Omental fat pad (tissue), 4 donors: Measurements from ENCODE around the gene RIN3. TPM values are rescaled to one million over a fixed set of nuclear protein-coding genes. Genes with fewer than 3 reads are reported as not detected.
"Not testable (repeated sequence)": the region's sequence is repeated elsewhere in the genome, so short reads cannot be mapped to it uniquely, and the experiment has no call there.

Source experiments
- ATAC-seq: fragments of 150-250 bp; one replicate; pipeline ENCODE4 v1.9.1; 2016; ENCODE audit warnings: mild to moderate bottlenecking, moderate library complexity; ENCODE audit not compliant: low FRiP score
- DNase-seq: peaks from one replicate; pipeline ENCODE4 v3.0.0-alpha.2; 2019; ENCODE audit warnings: low spot score
- total RNA-seq, 4 donors: library from RNA; depleted of rRNA; stranded (reverse); fragments of >200 nt; gene quantifications; one replicate each; pipeline ENCODE4 v1.1.0, GENCODE V29; 2016
- TF ChIP-seq, protein P1 (sequence below), 3 donors: fragments of 450-650 bp; IDR thresholded peaks; one replicate each; pipeline ENCODE4 v1.5.1; 2016 to 2017; ENCODE audit warnings: antibody characterized with exemption in 3 of 3, mild to moderate bottlenecking in 3 of 3, moderate library complexity in 2 of 3

Gene RIN3
- total RNA-seq, 4 donors from 2014 or later: 11.6 to 36.3 (median 20.2) TPM

- TF ChIP-seq, protein P1, sequence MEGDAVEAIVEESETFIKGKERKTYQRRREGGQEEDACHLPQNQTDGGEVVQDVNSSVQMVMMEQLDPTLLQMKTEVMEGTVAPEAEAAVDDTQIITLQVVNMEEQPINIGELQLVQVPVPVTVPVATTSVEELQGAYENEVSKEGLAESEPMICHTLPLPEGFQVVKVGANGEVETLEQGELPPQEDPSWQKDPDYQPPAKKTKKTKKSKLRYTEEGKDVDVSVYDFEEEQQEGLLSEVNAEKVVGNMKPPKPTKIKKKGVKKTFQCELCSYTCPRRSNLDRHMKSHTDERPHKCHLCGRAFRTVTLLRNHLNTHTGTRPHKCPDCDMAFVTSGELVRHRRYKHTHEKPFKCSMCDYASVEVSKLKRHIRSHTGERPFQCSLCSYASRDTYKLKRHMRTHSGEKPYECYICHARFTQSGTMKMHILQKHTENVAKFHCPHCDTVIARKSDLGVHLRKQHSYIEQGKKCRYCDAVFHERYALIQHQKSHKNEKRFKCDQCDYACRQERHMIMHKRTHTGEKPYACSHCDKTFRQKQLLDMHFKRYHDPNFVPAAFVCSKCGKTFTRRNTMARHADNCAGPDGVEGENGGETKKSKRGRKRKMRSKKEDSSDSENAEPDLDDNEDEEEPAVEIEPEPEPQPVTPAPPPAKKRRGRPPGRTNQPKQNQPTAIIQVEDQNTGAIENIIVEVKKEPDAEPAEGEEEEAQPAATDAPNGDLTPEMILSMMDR (IDR thresholded peaks at IDR 0.05): no peak
- ATAC-seq: no peak
- DNase-seq: no peak
Measured at GRCh38 chr14:92633724-92634123, 120.1 kb downstream of the RIN3 start.

DNA sequence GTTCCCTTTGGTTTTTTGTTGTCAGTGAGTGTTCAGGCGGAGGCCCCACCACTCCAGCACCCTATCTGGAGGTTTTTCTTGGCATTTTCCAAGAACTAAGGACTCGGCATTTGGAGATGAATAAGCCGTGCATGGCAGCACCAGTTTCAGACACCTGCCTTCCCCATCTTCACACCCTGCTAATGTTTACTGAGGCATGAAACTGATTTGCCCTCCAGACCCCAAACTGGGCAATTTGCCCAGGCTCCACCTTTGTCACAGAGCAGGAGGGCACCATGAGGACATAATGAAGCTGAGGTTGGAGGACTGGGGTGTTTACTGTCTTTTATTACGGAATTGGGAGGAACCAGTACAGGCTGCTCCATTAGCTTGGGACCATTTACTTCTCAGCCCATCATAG is 121.5 kb downstream of the RIN3 start:
- TF ChIP-seq, protein P1 (IDR thresholded peaks at IDR 0.05): no peak
- ATAC-seq (no peak), DNase-seq (no peak)

DNA sequence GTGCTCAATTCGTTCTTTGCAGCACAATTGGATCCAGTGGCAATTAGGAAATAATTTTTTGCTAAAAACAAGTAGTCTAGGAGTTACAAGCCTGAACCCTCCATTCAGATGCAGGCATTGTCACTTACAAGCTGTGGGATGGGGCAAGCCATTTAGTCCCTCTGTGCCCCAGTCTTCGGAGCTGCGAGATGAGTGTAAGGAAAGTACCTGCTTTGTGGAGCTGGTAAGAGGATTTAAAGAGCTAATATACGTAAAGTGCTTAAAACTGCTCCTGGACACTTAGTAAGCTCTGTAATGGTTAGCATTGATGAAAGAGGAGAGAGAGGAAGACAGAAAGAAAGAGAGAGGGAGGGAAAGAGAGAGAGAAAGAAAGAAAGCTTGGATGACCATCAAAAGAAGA is 122.3 kb downstream of the RIN3 start:
- DNase-seq: no peak
- no peak for ATAC-seq
- TF ChIP-seq, protein P1 (IDR thresholded peaks at IDR 0.05): no peak

GRCh38 chr14:92637228-92637627 is 123.6 kb downstream of the RIN3 start:
- TF ChIP-seq, protein P1 (IDR thresholded peaks at IDR 0.05): no peak
- ATAC-seq: no peak
- no peak for DNase-seq

DNA sequence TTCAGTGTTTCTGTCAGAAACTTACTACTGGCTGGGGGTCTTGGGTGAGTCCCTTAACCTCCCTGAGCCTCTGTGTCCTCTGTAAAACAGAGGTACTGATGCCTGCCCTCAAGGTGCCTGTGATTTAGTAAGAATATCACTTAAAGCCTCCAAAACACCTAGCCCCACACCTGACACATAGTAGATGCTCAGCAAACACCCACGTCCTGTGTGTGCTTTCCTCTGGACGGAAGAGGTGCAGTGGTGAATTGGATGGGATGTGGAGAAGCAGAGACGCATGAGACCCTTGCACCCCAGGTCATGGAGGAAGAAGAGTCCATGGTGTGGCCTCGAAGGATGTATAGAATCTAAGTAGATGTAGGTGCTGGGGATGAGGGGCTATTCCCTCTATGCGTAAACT is 124.3 kb downstream of the RIN3 start:
- TF ChIP-seq, protein P1 (IDR thresholded peaks at IDR 0.05): no peak
- ATAC-seq: no peak

GRCh38 chr14:92638266-92638665 is 124.7 kb downstream of the RIN3 start:
- no peak for ATAC-seq
- DNase-seq: no peak
- TF ChIP-seq, protein P1 (IDR thresholded peaks at IDR 0.05): no peak

More for the DNA sequence above, 124.3 kb downstream of the RIN3 start:
- no peak for DNase-seq

DNA sequence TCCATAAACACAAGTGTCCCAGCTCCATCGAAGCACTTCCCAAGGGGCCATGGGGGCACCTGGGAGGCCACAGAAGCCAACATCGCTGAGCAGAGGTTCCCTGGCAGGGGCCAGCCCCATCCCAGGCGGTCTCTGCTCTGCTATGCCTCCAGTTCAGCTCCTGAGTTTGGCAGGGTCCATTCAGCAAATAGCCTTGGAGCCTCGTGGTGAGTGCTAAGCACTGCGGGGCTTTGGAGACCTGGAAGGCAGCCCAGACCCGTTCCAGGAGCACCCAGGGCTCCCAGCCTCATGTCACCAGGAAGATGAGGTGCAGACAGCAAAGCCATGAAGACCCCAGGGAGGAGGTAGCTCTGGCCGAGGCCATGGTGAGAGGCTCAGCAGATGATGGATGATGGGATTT is 125.3 kb downstream of the RIN3 start:
- TF ChIP-seq, protein P1 (IDR thresholded peaks at IDR 0.05): no peak
- ATAC-seq (no peak), DNase-seq (no peak)

GRCh38 chr14:92639472-92640117 is 126.0 kb downstream of the RIN3 start:
- DNase-seq, ATAC-seq: not testable (repeated sequence)
